Activated gamma-delta T cell treated with anti-CD3 and anti-CD28 coated beads, Interleukin-2, amount 50 U/mL, for 16 hours (primary cell): ENCODE results near the gene NEK7.
"Not testable (repeated sequence)": the region's sequence is repeated elsewhere in the genome, so short reads cannot be mapped to it uniquely, and the experiment has no call there.

Experiments
- DNase-seq: peaks from one replicate; pipeline ENCODE4 v3.0.0-alpha.2; 2020; ENCODE audit warnings: low read depth

NEK7 gene

GRCh38 chr1:198156745-198157240 is at the start of gene NEK7:
TSS of gene NEK7 (plus strand) at chr1:198156998. CDS start at chr1:198232581, 75,583 bp downstream.
- peak; percentile 31 for DNase-seq

GRCh38 chr1:198107091-198107501 is 49.7 kb upstream of the NEK7 start:
- no peak for DNase-seq

- DNase-seq: no peak
These were observed 48.0 kb upstream of the NEK7 start for GRCh38 chr1:198108636-198109370.

DNA sequence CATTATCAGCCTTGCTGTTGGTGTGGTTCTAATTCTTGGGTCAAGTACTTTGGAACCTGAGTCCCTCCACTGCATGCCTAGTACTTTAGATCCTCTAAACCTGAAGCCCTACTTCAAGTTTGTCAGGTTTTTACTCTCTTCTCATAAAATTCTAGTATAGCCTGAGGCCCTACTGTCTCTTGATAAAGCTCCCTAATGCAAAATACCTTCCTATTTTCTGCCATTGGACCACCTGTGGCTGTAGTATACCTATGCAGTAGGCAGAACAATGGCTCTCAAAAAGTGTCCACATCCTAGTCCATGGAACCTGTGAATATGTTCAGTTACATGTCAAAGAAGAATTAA is 47.5 kb upstream of the NEK7 start:
- no peak for DNase-seq

GRCh38 chr1:198113342-198113750 is 43.5 kb upstream of the NEK7 start:
- DNase-seq: no peak

- DNase-seq: no peak
These were observed 40.7 kb upstream of the NEK7 start for GRCh38 chr1:198116069-198116468.

DNA sequence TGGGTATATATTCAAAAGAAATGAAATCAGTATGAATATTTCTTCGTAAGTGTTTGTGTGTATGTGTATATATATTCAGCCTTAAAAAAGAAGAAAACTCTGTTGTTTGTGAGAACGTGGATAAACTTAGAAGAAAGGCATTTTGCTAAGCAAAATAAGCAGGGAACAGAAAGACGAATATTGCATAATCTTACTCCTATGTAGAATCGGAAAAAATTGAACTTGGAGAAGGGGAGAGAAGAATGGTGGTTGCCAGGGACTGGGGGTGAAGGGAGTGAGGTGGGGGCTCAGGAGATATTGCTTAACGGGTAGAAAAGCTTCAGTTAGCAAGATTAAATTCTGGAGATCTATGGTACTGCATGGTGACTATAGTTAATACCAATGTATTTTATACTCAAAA is 40.3 kb upstream of the NEK7 start:
- no peak for DNase-seq

DNA sequence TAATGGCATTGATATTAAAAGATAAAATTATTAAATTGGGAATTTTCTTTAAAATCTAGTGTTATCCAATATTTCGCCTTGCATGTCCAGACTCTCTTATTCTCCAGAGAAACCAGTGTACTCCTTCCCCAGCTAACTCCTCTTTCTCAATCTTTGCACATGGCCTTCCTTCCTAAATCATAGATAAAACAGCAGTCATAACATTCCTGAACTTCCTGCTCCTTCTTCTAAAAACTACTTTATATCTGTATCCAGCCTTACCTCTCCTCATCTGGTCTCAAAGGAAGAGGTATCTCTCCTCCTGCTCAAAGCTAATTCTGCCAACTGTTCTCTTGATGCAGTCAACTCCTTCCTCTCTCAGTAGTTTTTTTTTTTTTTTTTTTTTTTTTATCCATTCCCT is 39.5 kb upstream of the NEK7 start:
- DNase-seq: no peak

DNA sequence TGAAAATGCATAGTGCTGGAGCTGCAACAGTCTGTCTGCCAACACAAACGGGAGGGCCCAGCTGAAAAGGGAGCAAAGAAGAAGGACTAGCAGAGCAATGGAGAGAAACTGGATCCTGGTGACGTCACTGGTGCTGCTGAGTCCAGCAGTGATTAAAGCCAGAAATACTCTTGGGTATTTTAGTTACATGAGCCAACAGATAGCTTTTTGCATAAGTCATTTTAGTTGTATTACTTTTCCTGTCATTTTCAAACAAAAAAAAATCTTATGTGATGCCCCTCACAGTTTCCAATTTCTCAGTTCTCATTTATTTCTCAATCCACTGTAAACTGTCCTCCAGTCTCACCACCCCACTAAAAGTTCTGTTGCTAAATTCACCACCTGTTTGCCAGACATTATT is 38.7 kb upstream of the NEK7 start:
- no peak for DNase-seq

DNA sequence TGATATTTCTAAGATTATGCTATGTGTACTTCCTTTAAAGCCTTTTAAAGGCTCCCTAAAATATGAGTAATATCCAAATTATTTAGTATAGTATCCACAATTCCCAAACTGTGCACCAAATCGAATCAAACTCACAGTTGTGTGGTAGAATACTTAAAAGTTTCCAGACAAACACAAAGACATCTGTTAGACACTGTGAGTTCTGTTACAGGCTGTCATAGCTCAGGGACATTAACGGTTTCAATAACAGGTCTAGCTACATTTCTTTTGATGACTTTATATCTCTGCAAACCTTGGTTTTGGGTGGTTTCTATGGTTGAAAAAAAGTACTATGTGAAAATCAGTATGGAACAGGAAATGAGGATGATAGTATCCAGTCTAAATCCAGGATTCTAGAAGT is 36.9 kb upstream of the NEK7 start:
- no peak for DNase-seq

DNA sequence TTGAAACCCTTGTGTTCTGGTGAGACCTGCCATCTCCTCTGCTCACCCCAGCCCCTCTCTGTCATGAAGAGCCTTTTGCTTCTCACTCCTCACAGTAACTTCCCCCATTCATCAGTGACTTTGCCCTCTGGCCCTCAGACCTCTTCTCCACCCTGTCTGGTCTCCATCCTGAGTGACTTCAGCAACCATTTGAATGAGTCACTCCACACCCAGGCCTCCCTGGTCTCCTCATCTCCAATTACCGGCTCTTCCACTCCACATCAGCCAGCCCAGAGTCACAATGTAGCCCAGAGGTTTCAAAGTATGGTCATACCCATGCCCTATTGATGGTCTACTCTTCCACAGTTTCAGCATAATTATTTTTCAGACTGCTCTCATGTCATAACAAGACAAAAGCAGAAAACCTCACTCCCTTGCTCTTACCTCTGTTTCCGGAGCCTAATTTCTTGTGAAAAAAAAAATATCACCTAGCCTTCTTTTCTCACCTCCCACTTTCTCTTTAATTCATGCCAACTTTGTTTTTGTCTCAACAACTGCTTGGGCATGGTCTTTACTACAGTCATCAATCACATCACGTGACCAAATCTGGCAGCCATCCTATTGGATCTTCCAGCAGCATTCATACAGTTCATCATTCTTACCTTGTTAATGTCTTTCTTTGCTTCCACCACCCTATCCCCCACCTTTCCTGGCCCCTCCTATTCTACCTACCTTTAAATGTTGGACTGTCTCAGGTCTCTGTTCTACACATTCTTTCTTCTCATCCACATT is 35.6 kb upstream of the NEK7 start:
- DNase-seq: no peak

GRCh38 chr1:198122693-198123092 is 34.1 kb upstream of the NEK7 start:
- DNase-seq: no peak

- DNase-seq: no peak
These were observed 33.7 kb upstream of the NEK7 start for GRCh38 chr1:198123133-198123532.

GRCh38 chr1:198124673-198125072 is 32.1 kb upstream of the NEK7 start:
- DNase-seq: no peak

DNA sequence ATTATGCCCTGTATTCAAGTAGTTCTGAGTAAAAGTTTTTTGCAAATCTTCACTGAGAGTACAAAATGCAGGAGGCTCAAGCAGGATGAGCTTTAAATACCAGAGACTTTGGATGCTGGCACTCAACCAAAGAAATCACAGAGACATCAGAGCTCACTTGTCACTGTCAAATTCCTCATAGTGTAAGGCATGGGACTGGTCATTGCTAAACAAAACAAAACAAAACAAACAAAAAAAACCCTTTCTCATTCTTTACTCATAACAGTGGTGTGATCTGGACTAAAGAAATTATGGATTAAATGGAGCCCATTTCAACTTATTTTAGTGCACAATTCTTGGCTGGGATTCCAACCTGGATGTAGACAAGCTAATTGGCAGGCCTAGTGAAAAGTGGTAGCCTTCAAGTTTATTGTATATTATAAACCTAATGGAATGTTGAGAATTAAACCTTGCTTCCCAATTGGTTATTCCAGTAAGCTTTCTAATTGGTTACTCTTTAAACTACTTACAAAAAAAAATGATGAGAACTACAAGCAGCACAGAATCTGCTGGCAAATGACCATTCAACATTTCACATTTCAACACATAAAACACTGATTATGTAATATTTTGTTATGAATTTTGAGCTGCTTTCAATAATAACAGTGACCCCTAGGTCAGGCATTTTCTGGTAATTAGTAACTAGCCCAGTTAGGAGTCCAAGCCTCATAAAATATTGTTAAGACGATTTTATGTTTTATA is 30.6 kb upstream of the NEK7 start:
- DNase-seq: no peak

GRCh38 chr1:198128533-198128932 is 28.3 kb upstream of the NEK7 start:
- DNase-seq: no peak

- not testable (repeated sequence) for DNase-seq
These were observed 26.7 kb upstream of the NEK7 start for GRCh38 chr1:198130053-198130452.

DNA sequence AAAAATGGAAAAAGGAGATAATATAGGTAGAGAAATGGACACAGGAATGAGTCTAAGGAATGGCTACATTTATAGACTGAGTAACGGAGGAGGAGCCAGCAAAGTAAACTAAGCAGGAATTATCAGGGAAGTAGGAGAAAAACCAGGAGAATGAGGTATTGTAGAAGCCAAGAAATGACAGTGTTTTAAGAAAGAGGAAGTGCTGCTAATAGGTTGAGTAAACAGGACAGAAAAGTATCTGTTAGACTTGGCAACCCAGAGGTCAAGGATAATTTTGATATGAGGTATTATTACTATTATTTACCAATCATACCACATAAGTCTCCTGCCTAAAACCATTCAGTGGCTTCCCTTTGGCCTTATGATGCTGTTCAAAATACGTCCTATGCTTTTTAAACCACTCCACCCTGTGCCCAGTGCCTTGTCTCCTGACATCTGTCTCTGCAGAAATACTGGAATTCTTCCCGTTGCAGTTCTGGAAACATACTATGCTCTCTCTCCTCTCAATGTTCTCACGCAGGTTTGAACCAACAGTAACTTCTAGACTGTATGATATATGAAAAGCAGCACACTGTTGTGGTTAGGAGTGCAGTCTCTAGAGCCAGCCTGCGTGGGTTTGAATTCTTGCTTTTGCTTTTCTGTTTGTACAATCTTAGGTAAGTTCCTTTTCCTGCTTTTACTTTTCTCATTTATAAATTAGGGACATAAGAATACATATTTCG is 24.6 kb upstream of the NEK7 start:
- DNase-seq: no peak

- no peak for DNase-seq
These were observed 22.5 kb upstream of the NEK7 start for GRCh38 chr1:198134252-198134651.

GRCh38 chr1:198135366-198135765 is 21.4 kb upstream of the NEK7 start:
- no peak for DNase-seq

DNA sequence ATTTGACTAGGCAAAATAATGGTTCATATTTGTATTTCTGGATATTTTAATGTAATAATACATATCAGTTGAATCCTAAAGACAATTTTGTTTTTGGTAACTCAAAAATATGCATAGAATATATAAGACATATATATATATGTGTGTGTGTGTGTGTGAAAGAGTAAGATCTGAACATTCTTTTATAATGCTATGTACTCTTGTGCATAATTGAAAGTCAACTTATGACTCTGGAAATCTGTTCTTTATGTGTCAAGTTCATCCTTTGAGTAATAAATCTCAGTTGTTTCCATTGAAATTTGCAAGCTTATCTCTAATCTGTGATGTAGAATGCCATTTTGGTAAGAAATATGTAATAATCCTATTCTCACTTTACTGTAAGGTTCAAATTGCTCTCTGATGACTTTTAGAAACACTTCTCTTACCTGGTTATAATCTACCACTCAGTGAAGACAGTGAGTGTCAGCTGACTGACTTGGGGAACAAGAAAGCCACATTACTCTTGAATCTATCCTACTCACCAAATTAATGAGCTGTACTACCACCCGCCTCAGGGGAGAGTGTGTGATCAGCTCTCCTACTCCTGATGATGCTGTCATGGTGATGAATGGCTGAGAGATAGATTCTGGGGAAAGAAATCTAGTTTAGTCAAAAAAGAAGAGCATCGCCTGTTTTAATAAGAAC is 15.0 kb upstream of the NEK7 start:
- no peak for DNase-seq

DNA sequence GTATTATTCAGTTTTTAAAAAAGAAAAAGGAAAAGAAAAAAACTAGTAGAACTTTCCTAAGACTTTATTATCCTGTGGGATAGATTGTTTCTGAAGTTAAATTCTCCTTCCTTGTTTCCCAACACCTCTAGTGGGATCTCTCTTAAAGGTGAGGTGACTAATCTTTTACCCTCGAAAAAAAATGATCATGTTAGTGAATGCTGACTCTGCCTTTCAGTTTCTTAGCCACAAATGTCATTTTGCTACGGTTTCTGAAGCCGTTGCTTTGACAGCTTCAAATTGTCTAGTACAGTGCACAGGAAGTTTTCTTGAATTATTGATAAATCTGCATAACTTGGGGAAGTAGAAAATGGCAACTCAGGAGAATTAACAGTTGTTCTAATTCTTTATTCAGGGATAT is 13.0 kb upstream of the NEK7 start:
- DNase-seq: no peak
